SK-N-SH (cell line): ENCODE data around the gene IFT20. TPM values are rescaled to one million over a fixed set of nuclear protein-coding genes. Genes with fewer than 3 reads are reported as not detected.

Experiments
- CTCF ChIA-PET: fragments of 300-600, 350-600 bp; formaldehyde crosslinking; extraction: SDS; loops from one replicate; lab custom pipeline; 2021; lab: Yijun Ruan, JAX
- POLR2A ChIA-PET: fragments of 350-600 bp; sonication (Branson Sonifier 250); formaldehyde crosslinking; extraction: SDS; loops from one replicate; lab custom pipeline; 2020; ENCODE audit warnings: antibody characterized with exemption, inconsistent platforms; lab: Yijun Ruan, JAX
- DNase-seq: peaks from one replicate; pipeline ENCODE4 v3.0.0; 2012
- H2AFZ ChIP-seq: fragments of 200-600 bp; sonication (generic); 2 replicates; pipeline ENCODE4 v1.8.1; 2016; ENCODE audit warnings: antibody characterized with exemption, mild to moderate bottlenecking, low read depth
- H3F3A ChIP-seq: fragments of 200-600 bp; sonication (generic); replicated peaks from 2 replicates; pipeline ENCODE3; 2016; ENCODE audit warnings: antibody characterized with exemption, mild to moderate bottlenecking; ENCODE audit not compliant: insufficient read depth
- H3K27ac ChIP-seq, 2 experiments: fragments of 200-500 bp in 1 of 2; fragments of 200-600 bp in 1 of 2; sonication (Bioruptor generic) in 1 of 2; sonication (generic), shearing (Covaris generic) in 1 of 2; 2 replicates each; pipeline versions ENCODE4 v1.5.1 to v1.6.1; 2014 to 2016; ENCODE audit warnings: low read depth in 2 of 2, inconsistent platforms in 1 of 2, low read length in 1 of 2, mild to moderate bottlenecking in 1 of 2, mixed read lengths in 1 of 2
- H3K27me3 ChIP-seq: fragments of 200-600 bp; sonication (generic), shearing (Covaris generic); 2 replicates; pipeline ENCODE4 v1.6.1; 2016; ENCODE audit warnings: mixed run types; ENCODE audit not compliant: insufficient read depth
- H3K36me3 ChIP-seq, 2 experiments: fragments of 200-500 bp in 1 of 2; fragments of 200-600 bp in 1 of 2; sonication (Bioruptor generic) in 1 of 2; sonication (generic) in 1 of 2; replicated peaks in 1 of 2; 2 replicates each; pipeline versions ENCODE3 to v1.5.1; 2014 to 2016; ENCODE audit warnings: low read length in 1 of 2, mild to moderate bottlenecking in 1 of 2; ENCODE audit not compliant: insufficient read depth in 2 of 2, control insufficient read depth in 1 of 2
- H3K4me1 ChIP-seq, 2 experiments: fragments of 200-500 bp in 1 of 2; fragments of 200-600 bp in 1 of 2; sonication (Bioruptor generic) in 1 of 2; sonication (generic), shearing (Covaris generic) in 1 of 2; 2 replicates each; pipeline versions ENCODE4 v1.5.1 to v1.6.1; 2014 to 2016; ENCODE audit warnings: low read depth in 1 of 2, low read length in 1 of 2, mixed run types in 1 of 2; ENCODE audit not compliant: insufficient read depth in 2 of 2, control insufficient read depth in 1 of 2
- H3K4me2 ChIP-seq: fragments of 200-600 bp; sonication (generic), shearing (Covaris generic); 2 replicates; pipeline ENCODE4 v1.6.1; 2017; ENCODE audit warnings: mixed run types
- H3K4me3 ChIP-seq, 2 experiments: fragments of 200-500 bp in 1 of 2; fragments of 200-600 bp in 1 of 2; sonication (Bioruptor generic) in 1 of 2; sonication (generic), shearing (Covaris generic) in 1 of 2; 2 replicates each; pipeline versions ENCODE4 v1.5.1 to v1.8.1; 2014 to 2016; ENCODE audit warnings: low read depth in 2 of 2, inconsistent platforms in 1 of 2, low read length in 1 of 2, mild to moderate bottlenecking in 1 of 2, mixed read lengths in 1 of 2, moderate library complexity in 1 of 2
- H3K79me2 ChIP-seq: fragments of 200-600 bp; sonication (generic); 2 replicates; pipeline ENCODE4 v1.8.1; 2017; ENCODE audit warnings: mild to moderate bottlenecking; ENCODE audit not compliant: insufficient read depth
- H3K9ac ChIP-seq: fragments of 200-600 bp; sonication (generic); 2 replicates; pipeline ENCODE4 v1.6.1; 2017; ENCODE audit warnings: mixed run types
- H3K9me2 ChIP-seq: fragments of 200-600 bp; sonication (generic); 2 replicates; pipeline ENCODE4 v1.6.1; 2017; ENCODE audit warnings: mixed run types
- H3K9me3 ChIP-seq: fragments of 200-600 bp; sonication (generic); 2 replicates; pipeline ENCODE4 v1.6.1; 2017; ENCODE audit warnings: mixed run types, mild to moderate bottlenecking, moderate library complexity
- H4K20me1 ChIP-seq: fragments of 200-600 bp; sonication (generic); 2 replicates; pipeline ENCODE4 v1.6.1; 2017; ENCODE audit warnings: mild to moderate bottlenecking, mixed run types; ENCODE audit not compliant: insufficient read depth
- CTCF ChIP-seq: fragments of 200-600 bp; sonication (generic); IDR thresholded peaks from 2 replicates; pipeline ENCODE4 v1.6.1; 2017; ENCODE audit warnings: antibody characterized with exemption, mild to moderate bottlenecking, moderate library complexity
- EP300 ChIP-seq, 2 experiments: IDR thresholded peaks; 2 replicates each; pipeline versions ENCODE4 v1.4.0 to v1.6.1; 2012; ENCODE audit warnings: borderline replicate concordance in 1 of 2, low read depth in 1 of 2, low read length in 1 of 2
- EZH2phosphoT487 ChIP-seq: fragments of 200-600 bp; sonication (generic); IDR thresholded peaks from 2 replicates; pipeline ENCODE4 v1.6.1; 2017; ENCODE audit warnings: low read depth, mixed run types, mild to moderate bottlenecking, antibody characterized with exemption, moderate library complexity, borderline replicate concordance
- FOXM1 ChIP-seq: IDR thresholded peaks from 2 replicates; pipeline ENCODE4 v1.4.0; 2012; ENCODE audit warnings: low read depth, mild to moderate bottlenecking
- GATA2 ChIP-seq: sonication (generic); formaldehyde crosslinking; IDR thresholded peaks from 2 replicates; pipeline ENCODE4 v1.5.0; 2020; ENCODE audit warnings: mild to moderate bottlenecking, missing genetic modification reagents
- TEAD4 ChIP-seq: IDR thresholded peaks from 2 replicates; pipeline ENCODE4 v1.4.0; 2012; ENCODE audit warnings: mild to moderate bottlenecking, borderline replicate concordance; ENCODE audit not compliant: insufficient read depth
- WGBS: methylation state at CpG from one replicate; pipeline ENCODE4 v1.1.6; 2017; ENCODE audit warnings: low lambda C conversion rate; 5-methylcytosine and 5-hydroxymethylcytosine counted together
- polyA plus RNA-seq, 3 experiments: library from polyadenylated mRNA; depleted of rRNA; stranded (reverse); fragments of >200 nt; gene quantifications; 2 replicates each; pipeline ENCODE4 v1.2.3, GENCODE V29; 2012
- TF ChIP-seq, protein P1 (sequence below): fragments of 150-350 bp; IDR thresholded peaks from 2 replicates; pipeline ENCODE4 v1.6.1; 2016; ENCODE audit warnings: mild to moderate bottlenecking, low read depth, low read length
- TF ChIP-seq, protein P2 (sequence below): fragments of 150-350 bp; IDR thresholded peaks from 2 replicates; pipeline ENCODE4 v1.6.1; 2017; ENCODE audit warnings: antibody characterized with exemption, low read length, low read depth, borderline replicate concordance
- TF ChIP-seq, protein P3 (sequence below): IDR thresholded peaks from 2 replicates; pipeline ENCODE4 v1.4.0; 2012; ENCODE audit warnings: low read depth, borderline replicate concordance

IFT20 gene
- polyA plus RNA-seq, 1 of the 3 experiments (the other 2 are of a cell fraction): 75.6 TPM

DNA sequence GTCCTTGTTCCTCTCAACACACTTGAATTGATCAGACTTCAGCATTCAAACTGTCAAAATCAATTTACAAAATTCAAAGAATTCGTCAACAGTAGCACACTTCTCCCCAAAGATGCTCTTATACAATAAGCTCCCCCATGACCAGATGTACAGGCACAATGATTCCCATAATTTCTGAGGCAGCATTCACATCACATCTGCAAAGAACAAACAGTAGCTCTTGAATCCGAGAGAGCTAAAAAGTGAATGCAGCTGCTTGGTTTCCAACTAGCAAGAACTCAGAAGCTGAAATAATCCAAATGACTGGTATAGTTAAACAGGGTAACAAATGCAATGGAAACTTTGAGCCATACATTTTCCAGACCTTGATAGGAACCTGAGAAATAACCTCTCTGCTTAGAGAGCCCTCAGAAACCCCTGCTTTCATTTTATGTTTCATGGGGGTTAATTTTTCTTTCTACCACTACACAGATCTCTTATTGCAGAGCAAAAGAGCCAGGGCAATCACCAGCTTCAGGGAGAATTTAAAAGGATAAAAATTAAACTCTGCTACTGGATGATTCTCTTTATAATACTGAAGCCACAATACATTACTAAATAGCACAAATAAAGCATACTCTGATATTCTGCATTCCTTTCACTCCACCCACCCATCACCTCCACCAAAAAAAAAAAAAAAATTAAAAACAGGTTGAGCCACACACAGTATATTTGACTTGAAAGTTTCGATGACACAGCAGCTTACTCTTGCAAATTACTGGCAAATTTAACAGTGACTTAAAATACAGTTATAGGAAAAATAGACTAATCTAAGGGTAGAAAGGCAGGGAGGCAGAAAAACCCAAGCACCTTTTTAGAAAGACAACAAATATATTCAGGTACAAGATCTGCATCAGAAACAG lies 39.3 kb downstream of the IFT20 start:
- TF ChIP-seq, protein P1, sequence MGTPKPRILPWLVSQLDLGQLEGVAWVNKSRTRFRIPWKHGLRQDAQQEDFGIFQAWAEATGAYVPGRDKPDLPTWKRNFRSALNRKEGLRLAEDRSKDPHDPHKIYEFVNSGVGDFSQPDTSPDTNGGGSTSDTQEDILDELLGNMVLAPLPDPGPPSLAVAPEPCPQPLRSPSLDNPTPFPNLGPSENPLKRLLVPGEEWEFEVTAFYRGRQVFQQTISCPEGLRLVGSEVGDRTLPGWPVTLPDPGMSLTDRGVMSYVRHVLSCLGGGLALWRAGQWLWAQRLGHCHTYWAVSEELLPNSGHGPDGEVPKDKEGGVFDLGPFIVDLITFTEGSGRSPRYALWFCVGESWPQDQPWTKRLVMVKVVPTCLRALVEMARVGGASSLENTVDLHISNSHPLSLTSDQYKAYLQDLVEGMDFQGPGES: no peak
- TF ChIP-seq EZH2phosphoT487 (no peak), TEAD4 (no peak), FOXM1 (no peak), EP300 (IDR thresholded peaks at IDR 0.05; ENCODE audit: borderline replicate concordance in 1 of 2, low read depth in 1 of 2, low read length in 1 of 2) (no peak), CTCF (no peak), GATA2 (CRISPR knock-in tag) (no peak)
- TF ChIP-seq, protein P2, sequence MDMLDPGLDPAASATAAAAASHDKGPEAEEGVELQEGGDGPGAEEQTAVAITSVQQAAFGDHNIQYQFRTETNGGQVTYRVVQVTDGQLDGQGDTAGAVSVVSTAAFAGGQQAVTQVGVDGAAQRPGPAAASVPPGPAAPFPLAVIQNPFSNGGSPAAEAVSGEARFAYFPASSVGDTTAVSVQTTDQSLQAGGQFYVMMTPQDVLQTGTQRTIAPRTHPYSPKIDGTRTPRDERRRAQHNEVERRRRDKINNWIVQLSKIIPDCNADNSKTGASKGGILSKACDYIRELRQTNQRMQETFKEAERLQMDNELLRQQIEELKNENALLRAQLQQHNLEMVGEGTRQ: no peak
- TF ChIP-seq, protein P3, sequence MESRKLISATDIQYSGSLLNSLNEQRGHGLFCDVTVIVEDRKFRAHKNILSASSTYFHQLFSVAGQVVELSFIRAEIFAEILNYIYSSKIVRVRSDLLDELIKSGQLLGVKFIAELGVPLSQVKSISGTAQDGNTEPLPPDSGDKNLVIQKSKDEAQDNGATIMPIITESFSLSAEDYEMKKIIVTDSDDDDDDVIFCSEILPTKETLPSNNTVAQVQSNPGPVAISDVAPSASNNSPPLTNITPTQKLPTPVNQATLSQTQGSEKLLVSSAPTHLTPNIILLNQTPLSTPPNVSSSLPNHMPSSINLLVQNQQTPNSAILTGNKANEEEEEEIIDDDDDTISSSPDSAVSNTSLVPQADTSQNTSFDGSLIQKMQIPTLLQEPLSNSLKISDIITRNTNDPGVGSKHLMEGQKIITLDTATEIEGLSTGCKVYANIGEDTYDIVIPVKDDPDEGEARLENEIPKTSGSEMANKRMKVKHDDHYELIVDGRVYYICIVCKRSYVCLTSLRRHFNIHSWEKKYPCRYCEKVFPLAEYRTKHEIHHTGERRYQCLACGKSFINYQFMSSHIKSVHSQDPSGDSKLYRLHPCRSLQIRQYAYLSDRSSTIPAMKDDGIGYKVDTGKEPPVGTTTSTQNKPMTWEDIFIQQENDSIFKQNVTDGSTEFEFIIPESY: no peak
- TF ChIP-seq, all 33 proteins: peak for 0
- Histone ChIP-seq H2AFZ (no peak overlapping the region), H4K20me1 (no peaks in the 10 kb centered on the region), H3K4me3 (no peak overlapping the region), H3K4me1 (no peaks in the 10 kb centered on the region), H3K36me3 (no peaks in the 10 kb centered on the region), H3K9me2 (no peaks in the 10 kb centered on the region), H3K4me2 (no peak overlapping the region), H3K9ac (no peak overlapping the region), H3K79me2 (no peaks in the 10 kb centered on the region), H3K27me3 (no peaks in the 10 kb centered on the region; the same call in 1 of the 2 replicates), H3F3A (peaks cover 3% of the 10 kb centered on the region), H3K9me3 (no peaks in the 10 kb centered on the region), H3K27ac (no peak overlapping the region)
- POLR2A ChIA-PET: no interaction called here
- CTCF ChIA-PET: interaction anchor here (0.6 to 1.2 kb wide), 2 partner anchors 23 to 30 kb away, joined by 3 read pairs; partner anchors contain the start of gene TMEM97
- no peak for DNase-seq
- 42% methylated on average over 3 of the region's 3 CpGs for WGBS
